A549 (cell line): Measurements from ENCODE around the gene FLVCR2.

Experiments used
- BCL3 ChIP-seq: fragments of >200 bp; sonication (Bioruptor Twin); formaldehyde crosslinking; IDR thresholded peaks from 3 replicates; pipeline ENCODE4 v1.6.1; 2016
- CBX8 ChIP-seq: fragments of 200-600 bp; sonication (generic); IDR thresholded peaks from 2 replicates; pipeline ENCODE4 v1.6.1; 2016
- CHD2 ChIP-seq: fragments of 150-350 bp; IDR thresholded peaks from 2 replicates; pipeline ENCODE4 v1.6.1; 2014; ENCODE audit warnings: low read length; ENCODE audit not compliant: partially characterized antibody
- JUN ChIP-seq, 2 experiments: fragments of >200 bp; sonication (Bioruptor Twin); formaldehyde crosslinking; IDR thresholded peaks; 2 replicates in 1 of 2; 3 replicates in 1 of 2; pipeline ENCODE4 v1.6.1; 2016 to 2017
- PHF8 ChIP-seq: fragments of 200-600 bp; sonication (generic); IDR thresholded peaks from 2 replicates; pipeline ENCODE4 v1.6.1; 2016; ENCODE audit warnings: low read depth, mild to moderate bottlenecking, antibody characterized with exemption, moderate library complexity, borderline replicate concordance
- POLR2A ChIP-seq: IDR thresholded peaks from 2 replicates; pipeline ENCODE4 v1.6.1; 2012; ENCODE audit warnings: mild to moderate bottlenecking, low read length
- RCOR1 ChIP-seq: fragments of 150-350 bp; IDR thresholded peaks from 2 replicates; pipeline ENCODE4 v1.6.1; 2014; ENCODE audit warnings: antibody characterized with exemption, low read length, low read depth
- SREBF2 ChIP-seq: fragments of 450-650 bp; IDR thresholded peaks from 2 replicates; pipeline ENCODE4 v1.6.1; 2014; ENCODE audit warnings: mild to moderate bottlenecking, moderate library complexity
- USF2 ChIP-seq: fragments of 450-650 bp; IDR thresholded peaks from 2 replicates; pipeline ENCODE4 v1.6.1; 2014; ENCODE audit warnings: antibody characterized with exemption
- TF ChIP-seq, protein P1 (sequence below): fragments of >200 bp; sonication (Bioruptor Twin); formaldehyde crosslinking; IDR thresholded peaks from 3 replicates; pipeline ENCODE4 v1.5.1; 2016

- no peak for TF ChIP-seq PHF8
- TF ChIP-seq, protein P1, sequence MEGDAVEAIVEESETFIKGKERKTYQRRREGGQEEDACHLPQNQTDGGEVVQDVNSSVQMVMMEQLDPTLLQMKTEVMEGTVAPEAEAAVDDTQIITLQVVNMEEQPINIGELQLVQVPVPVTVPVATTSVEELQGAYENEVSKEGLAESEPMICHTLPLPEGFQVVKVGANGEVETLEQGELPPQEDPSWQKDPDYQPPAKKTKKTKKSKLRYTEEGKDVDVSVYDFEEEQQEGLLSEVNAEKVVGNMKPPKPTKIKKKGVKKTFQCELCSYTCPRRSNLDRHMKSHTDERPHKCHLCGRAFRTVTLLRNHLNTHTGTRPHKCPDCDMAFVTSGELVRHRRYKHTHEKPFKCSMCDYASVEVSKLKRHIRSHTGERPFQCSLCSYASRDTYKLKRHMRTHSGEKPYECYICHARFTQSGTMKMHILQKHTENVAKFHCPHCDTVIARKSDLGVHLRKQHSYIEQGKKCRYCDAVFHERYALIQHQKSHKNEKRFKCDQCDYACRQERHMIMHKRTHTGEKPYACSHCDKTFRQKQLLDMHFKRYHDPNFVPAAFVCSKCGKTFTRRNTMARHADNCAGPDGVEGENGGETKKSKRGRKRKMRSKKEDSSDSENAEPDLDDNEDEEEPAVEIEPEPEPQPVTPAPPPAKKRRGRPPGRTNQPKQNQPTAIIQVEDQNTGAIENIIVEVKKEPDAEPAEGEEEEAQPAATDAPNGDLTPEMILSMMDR: no peak
- no peak for TF ChIP-seq CHD2
- no peak for TF ChIP-seq RCOR1
- TF ChIP-seq BCL3: no peak
- TF ChIP-seq USF2: no peak
- TF ChIP-seq POLR2A: no peak
- no peak for TF ChIP-seq JUN (IDR thresholded peaks at IDR 0.05)
- no peak for TF ChIP-seq SREBF2
- no peak for TF ChIP-seq CBX8
These were observed 119.0 kb downstream of the FLVCR2 start for GRCh38 chr14:75697386-75697785.
